Activated CD8-positive, alpha-beta T cell treated with anti-CD3 and anti-CD28 coated beads for 36 hours (primary cell): Measurements from ENCODE around the gene UGT1A7. TPM values are rescaled to one million over a fixed set of nuclear protein-coding genes. Genes with fewer than 3 reads are reported as not detected.

ENCODE experiments used
- ATAC-seq: fragments of 200-7000 bp; cut with Tn5 transposase; one replicate; pipeline ENCODE4 v1.10.0; 2021; ENCODE audit warnings: mild to moderate bottlenecking, moderate library complexity
- CTCF ChIA-PET: fragments of 350-600 bp; sonication (Branson Sonifier 250); formaldehyde crosslinking; loops from one replicate; lab custom pipeline; 2021; ENCODE audit warnings: antibody characterized with exemption; lab: Charles Lee
- POLR2A ChIA-PET: fragments of 350-600 bp; sonication (Branson Sonifier 250); formaldehyde crosslinking; loops from one replicate; lab custom pipeline; 2021; ENCODE audit warnings: antibody characterized with exemption; lab: Charles Lee
- DNase-seq: peaks from one replicate; pipeline ENCODE4 v3.0.0-alpha.2; 2020
- H3K27ac Mint-ChIP-seq: one replicate; pipeline ENCODE4 v1.8.0; 2021; ENCODE audit warnings: mild to moderate bottlenecking, mixed read lengths
- H3K27me3 Mint-ChIP-seq: one replicate; pipeline ENCODE4 v1.8.0; 2021; ENCODE audit warnings: mixed read lengths
- H3K36me3 Mint-ChIP-seq: one replicate; pipeline ENCODE4 v1.8.0; 2021; ENCODE audit warnings: low read depth, mixed read lengths
- H3K4me1 Mint-ChIP-seq: one replicate; pipeline ENCODE4 v1.8.0; 2021; ENCODE audit warnings: low read depth, mixed read lengths
- H3K4me3 Mint-ChIP-seq: one replicate; pipeline ENCODE4 v1.8.0; 2021; ENCODE audit warnings: mild to moderate bottlenecking, moderate library complexity, mixed read lengths
- H3K9me3 Mint-ChIP-seq: one replicate; pipeline ENCODE4 v1.8.0; 2021; ENCODE audit warnings: mixed read lengths
- intact Hi-C: fragments of 100-400 bp; cut with micrococcal nuclease; formaldehyde crosslinking; loops from one replicate; pipeline ENCODE4 v1.10.0; 2022
- total RNA-seq, 2 experiments: library from RNA; stranded (reverse); gene quantifications; one replicate each; pipeline ENCODE4 v1.2.3, GENCODE V29; 2021
- TF ChIP-seq, protein P1 (sequence below): fragments of 200-600 bp; IDR thresholded peaks from one replicate; pipeline ENCODE4 v1.8.0; 2022; ENCODE audit warnings: antibody characterized with exemption, mild to moderate bottlenecking

Gene UGT1A7
- total RNA-seq, 2 experiments from 2014 or later, result not detected

DNA sequence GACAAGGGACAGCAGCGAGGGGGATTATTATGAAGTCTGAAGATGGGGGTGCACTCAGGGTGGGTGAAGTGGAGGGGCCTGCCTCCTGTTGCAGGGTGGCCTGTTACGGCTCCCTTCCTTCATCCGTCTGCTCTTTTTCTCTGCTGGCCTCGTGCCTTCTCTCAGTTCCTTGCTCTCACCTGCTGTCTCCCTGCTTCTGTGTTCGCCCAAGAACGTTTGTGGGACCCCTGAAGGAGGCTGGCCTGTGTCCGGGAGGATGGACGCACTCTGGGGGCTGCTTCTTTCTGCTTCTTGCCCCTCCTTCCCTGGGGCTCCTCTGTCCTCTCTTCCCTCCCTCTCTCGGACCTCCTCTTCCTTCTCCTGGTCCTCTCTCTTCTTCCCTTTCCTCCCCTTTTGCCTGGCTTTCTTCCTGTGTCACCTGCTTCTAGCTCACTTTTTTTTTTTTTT lies 110.2 kb downstream of the UGT1A7 start:
- DNase-seq (no peak), ATAC-seq (no peak)
- intact Hi-C loops, result no loop called here
- H3K4me1 Mint-ChIP-seq, result no peaks in the 10 kb centered on the region
- ChIA-PET CTCF (no interaction called here), POLR2A (no interaction called here)
- H3K9me3 Mint-ChIP-seq, result no peaks in the 10 kb centered on the region
- H3K27ac Mint-ChIP-seq, result no peak overlapping the region
- no peaks in the 10 kb centered on the region for H3K36me3 Mint-ChIP-seq
- TF ChIP-seq, protein P1, sequence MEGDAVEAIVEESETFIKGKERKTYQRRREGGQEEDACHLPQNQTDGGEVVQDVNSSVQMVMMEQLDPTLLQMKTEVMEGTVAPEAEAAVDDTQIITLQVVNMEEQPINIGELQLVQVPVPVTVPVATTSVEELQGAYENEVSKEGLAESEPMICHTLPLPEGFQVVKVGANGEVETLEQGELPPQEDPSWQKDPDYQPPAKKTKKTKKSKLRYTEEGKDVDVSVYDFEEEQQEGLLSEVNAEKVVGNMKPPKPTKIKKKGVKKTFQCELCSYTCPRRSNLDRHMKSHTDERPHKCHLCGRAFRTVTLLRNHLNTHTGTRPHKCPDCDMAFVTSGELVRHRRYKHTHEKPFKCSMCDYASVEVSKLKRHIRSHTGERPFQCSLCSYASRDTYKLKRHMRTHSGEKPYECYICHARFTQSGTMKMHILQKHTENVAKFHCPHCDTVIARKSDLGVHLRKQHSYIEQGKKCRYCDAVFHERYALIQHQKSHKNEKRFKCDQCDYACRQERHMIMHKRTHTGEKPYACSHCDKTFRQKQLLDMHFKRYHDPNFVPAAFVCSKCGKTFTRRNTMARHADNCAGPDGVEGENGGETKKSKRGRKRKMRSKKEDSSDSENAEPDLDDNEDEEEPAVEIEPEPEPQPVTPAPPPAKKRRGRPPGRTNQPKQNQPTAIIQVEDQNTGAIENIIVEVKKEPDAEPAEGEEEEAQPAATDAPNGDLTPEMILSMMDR, result no peak
- H3K4me3 Mint-ChIP-seq, result no peak overlapping the region
- no peaks in the 10 kb centered on the region for H3K27me3 Mint-ChIP-seq

DNA sequence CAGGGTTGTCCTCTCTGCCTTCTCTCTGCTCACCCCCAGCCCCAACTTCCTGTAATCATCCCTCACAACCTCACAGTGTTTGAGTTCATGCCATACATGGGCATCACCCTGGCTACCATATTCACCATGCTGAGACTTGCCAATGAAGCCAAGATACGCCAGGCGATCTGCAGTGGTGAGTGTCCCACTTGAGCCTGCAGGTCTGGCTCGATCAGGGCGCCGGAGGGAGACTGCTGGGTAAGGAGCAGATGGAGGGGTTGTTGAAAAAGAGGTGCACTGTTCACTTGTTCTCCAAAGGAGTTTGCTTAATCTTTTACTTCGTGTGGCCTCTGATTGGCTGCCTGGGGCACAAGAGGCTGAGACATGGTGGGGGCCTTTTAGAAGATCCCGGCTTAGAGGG lies 111.0 kb downstream of the UGT1A7 start:
- no peak for ATAC-seq
- Mint-ChIP-seq H3K4me1 (no peaks in the 10 kb centered on the region), H3K4me3 (no peak overlapping the region), H3K36me3 (no peaks in the 10 kb centered on the region), H3K27me3 (no peaks in the 10 kb centered on the region), H3K9me3 (no peaks in the 10 kb centered on the region), H3K27ac (no peak overlapping the region)
- intact Hi-C loops, result no loop called here
- TF ChIP-seq, protein P1, result no peak
- DNase-seq, result no peak
- ChIA-PET CTCF (no interaction called here), POLR2A (no interaction called here)

DNA sequence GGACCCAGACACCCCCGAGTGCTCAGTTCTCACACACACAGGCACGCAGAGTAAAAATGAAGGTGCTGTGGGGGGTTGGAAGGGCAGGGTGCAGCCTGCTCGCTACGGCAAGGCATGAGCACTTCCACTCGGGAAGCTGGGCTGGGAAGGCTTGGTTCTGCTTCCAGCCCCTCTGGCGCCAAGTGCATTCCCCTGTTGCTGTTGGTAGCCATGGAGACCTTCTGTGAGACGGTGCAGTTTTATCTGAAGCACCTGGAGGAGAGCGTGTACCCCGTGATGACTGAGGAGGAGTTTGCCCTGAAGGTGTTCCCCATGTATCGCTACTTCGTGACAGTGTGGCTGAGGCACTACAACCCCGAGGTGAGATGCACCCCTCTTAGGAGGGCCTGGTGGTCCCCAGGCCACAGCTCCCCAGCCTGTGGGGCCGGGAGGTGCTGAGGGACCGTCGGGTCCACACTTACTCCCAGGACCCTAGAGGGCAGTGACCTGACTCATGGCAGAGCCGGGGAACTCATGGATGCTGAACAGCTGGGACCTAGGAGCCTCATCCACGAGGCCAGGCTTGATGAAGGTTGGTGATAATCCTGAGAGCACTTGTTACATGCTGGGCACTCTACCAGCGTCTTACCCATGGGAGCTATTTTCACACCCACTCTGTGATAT lies 111.9 kb downstream of the UGT1A7 start:
- H3K36me3 Mint-ChIP-seq, result no peaks in the 10 kb centered on the region
- H3K27me3 Mint-ChIP-seq, result no peaks in the 10 kb centered on the region
- H3K4me1 Mint-ChIP-seq, result no peaks in the 10 kb centered on the region
- intact Hi-C loops, result no loop called here
- ChIA-PET CTCF (no interaction called here), POLR2A (no interaction called here)
- H3K27ac Mint-ChIP-seq, result no peak overlapping the region
- ATAC-seq (no peak), DNase-seq (no peak)
- H3K4me3 Mint-ChIP-seq, result no peak overlapping the region
- H3K9me3 Mint-ChIP-seq, result no peaks in the 10 kb centered on the region
- TF ChIP-seq, protein P1, result no peak

DNA sequence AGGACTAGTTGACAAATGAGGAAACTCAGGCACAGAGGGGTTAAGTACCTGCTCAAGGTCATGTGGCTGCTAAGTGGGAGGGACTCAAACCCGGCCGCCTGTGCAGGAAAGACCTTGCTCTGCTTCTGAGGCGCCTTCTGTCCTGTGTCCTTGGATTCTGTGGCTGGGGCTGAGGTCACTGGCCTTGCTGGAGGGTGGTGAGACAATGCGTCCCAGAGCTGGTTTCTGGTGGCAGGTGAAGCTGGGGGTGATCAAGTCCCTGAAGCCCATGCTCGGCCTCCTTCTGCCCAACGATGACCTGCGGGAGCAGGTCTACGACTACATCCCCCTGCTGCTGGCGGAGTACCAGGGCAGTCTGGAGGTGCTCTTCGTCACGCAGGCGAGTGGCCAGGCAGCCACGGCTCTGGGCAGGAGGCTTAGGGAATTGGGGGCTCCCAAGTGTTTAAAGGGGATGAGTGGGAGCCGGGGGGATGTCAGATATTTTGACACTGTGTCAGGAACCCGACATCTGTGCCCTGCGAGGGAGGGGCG lies 112.5 kb downstream of the UGT1A7 start:
- no peak overlapping the region for H3K4me3 Mint-ChIP-seq
- ATAC-seq (no peak), DNase-seq (no peak)
- H3K27ac Mint-ChIP-seq, result no peak overlapping the region
- TF ChIP-seq, protein P1, result no peak
- intact Hi-C loops, result no loop called here
- no peaks in the 10 kb centered on the region for H3K4me1 Mint-ChIP-seq
- CTCF ChIA-PET, result no interaction called here
- H3K36me3 Mint-ChIP-seq, result no peaks in the 10 kb centered on the region
- H3K27me3 Mint-ChIP-seq, result no peaks in the 10 kb centered on the region
- POLR2A ChIA-PET, result no interaction called here
- no peaks in the 10 kb centered on the region for H3K9me3 Mint-ChIP-seq

DNA sequence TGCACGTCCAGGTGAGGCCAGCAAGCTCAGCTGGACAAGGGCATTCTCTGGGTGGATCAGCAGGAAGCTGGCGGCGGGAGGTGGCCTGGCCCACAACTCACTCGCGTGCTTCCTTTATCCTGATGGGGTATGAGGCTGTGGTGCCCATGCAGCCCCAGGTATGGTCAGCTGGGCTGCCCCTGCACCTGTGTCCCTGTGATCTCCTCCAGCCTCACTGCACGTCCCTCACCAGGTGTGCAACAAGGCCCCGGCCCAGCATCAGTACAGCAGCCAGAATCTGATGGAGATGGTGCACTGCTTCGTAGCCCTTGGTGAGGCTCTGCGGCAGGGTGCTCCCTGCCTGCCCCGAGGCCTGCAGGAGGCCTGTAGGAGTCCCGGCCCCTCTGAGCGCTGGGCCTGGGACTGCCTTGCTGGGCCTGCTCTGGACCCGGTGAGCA lies 114.1 kb downstream of the UGT1A7 start:
- TF ChIP-seq, protein P1, result no peak
- H3K27me3 Mint-ChIP-seq, result no peaks in the 10 kb centered on the region
- POLR2A ChIA-PET, result no interaction called here
- no peaks in the 10 kb centered on the region for H3K4me1 Mint-ChIP-seq
- ATAC-seq, result no peak
- intact Hi-C loops, result no loop called here
- H3K4me3 Mint-ChIP-seq, result no peak overlapping the region
- no peaks in the 10 kb centered on the region for H3K9me3 Mint-ChIP-seq
- no peaks in the 10 kb centered on the region for H3K36me3 Mint-ChIP-seq
- no peak overlapping the region for H3K27ac Mint-ChIP-seq
- CTCF ChIA-PET, result interaction anchor here (1.7 kb wide), 1 partner anchor 9 kb away, joined by 5 read pairs; no protein-coding TSS in a partner anchor
- no peak for DNase-seq
